ENCODE data around the gene SPRED3. TPM values are rescaled to one million over a fixed set of nuclear protein-coding genes. Genes with fewer than 3 reads are reported as not detected.
"Not testable (repeated sequence)": the region's sequence is repeated elsewhere in the genome, so short reads cannot be mapped to it uniquely, and the experiment has no call there.

SPRED3 gene, protein sequence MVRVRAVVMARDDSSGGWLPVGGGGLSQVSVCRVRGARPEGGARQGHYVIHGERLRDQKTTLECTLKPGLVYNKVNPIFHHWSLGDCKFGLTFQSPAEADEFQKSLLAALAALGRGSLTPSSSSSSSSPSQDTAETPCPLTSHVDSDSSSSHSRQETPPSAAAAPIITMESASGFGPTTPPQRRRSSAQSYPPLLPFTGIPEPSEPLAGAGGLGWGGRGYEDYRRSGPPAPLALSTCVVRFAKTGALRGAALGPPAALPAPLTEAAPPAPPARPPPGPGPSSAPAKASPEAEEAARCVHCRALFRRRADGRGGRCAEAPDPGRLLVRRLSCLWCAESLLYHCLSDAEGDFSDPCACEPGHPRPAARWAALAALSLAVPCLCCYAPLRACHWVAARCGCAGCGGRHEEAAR
- total RNA-seq (2021) (5.2 to 7.3 TPM (median 7.2 TPM) in 3 replicates), Bru-seq, nascent RNA (percentile 62 among the genes with signal in this experiment)
- long read RNA-seq, experiment 1, partial matches to known transcripts = 0 of 4 reads
- long read RNA-seq, experiment 1, other reads (novel, unspliced or antisense) = 4 of 4 reads
- long read RNA-seq, experiment 2, partial matches to known transcripts = 1 of 4 reads
- long read RNA-seq, experiment 2, other reads (novel, unspliced or antisense) = 3 of 4 reads
- long read RNA-seq, experiment 3 = 0 reads

GRCh38 chr19:38388349-38389100, at the start of gene SPRED3:
TSS of gene SPRED3 (plus strand) at chr19:38388697. CDS start at chr19:38390303, 1,606 bp downstream.
- POLR2A ChIA-PET = interaction anchor here (0.8 to 2.3 kb wide), 14 partner anchors 14 to 482 kb away, joined by 3 to 27 read pairs (median 4); partner anchors contain the start of genes ACTN4, FAM98C, PSMD8 and SIPA1L3
- DNase-seq (ENCODE audit: low spot score) = peak; percentile 73
- peak; percentile 0; the same call in 1 of the 2 replicates for ATAC-seq
- Mint-ChIP-seq H3K4me1 (peaks cover 28% of the 10 kb centered on the region), H3K36me3 (peaks cover 23% of the 10 kb centered on the region), H3K9me3 (no peaks in the 10 kb centered on the region), H3K27me3 (ENCODE audit: low read depth) (peaks cover 3% of the 10 kb centered on the region; the same call in 1 of the 2 replicates), H3K27ac (peak within 1 kb of the TSS; percentile 97), H3K4me3 (peak within 1 kb of the TSS; percentile 85)
- TF ChIP-seq TP53 (CRISPR knock-in tag; IDR thresholded peaks at IDR 0.05) (0 out of 2 replicates have a peak, but pooled peaks have one; percentile 39), ERG (CRISPR knock-in tag; IDR thresholded peaks at IDR 0.05) (no peak), SP1 (CRISPR knock-in tag; conservative IDR thresholded peaks at IDR 0.05) (0 out of 2 replicates have a peak, but pooled peaks have one; percentile 47), MYBL2 (CRISPR knock-in tag; IDR thresholded peaks at IDR 0.05) (0 out of 2 replicates have a peak, but pooled peaks have one; percentile 40), ZNF317 (CRISPR knock-in tag; IDR thresholded peaks at IDR 0.05; ENCODE audit: borderline replicate concordance, low read depth) (0 out of 2 replicates have a peak, but pooled peaks have one; percentile 5), ZNF219 (CRISPR knock-in tag; IDR thresholded peaks at IDR 0.05; ENCODE audit: borderline replicate concordance) (no peak), SOX15 (CRISPR knock-in tag; IDR thresholded peaks at IDR 0.05) (no peak)
- TF ChIP-seq, protein P1, sequence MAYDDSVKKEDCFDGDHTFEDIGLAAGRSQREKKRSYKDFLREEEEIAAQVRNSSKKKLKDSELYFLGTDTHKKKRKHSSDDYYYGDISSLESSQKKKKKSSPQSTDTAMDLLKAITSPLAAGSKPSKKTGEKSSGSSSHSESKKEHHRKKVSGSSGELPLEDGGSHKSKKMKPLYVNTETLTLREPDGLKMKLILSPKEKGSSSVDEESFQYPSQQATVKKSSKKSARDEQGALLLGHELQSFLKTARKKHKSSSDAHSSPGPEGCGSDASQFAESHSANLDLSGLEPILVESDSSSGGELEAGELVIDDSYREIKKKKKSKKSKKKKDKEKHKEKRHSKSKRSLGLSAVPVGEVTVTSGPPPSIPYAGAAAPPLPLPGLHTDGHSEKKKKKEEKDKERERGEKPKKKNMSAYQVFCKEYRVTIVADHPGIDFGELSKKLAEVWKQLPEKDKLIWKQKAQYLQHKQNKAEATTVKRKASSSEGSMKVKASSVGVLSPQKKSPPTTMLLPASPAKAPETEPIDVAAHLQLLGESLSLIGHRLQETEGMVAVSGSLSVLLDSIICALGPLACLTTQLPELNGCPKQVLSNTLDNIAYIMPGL (CRISPR knock-in tag; IDR thresholded peaks at IDR 0.05) = peak; percentile 45; the same call in 1 of the 2 replicates
- CTCF ChIA-PET = interaction anchor here (0.7 to 5.4 kb wide), 23 partner anchors 14 to 486 kb away, joined by 3 to 110 read pairs (median 5); partner anchors contain the start of genes CATSPERG, FAM98C, KCNK6 and PPP1R14A

GRCh38 chr19:38339011-38339410, 49.5 kb upstream of the SPRED3 start:
- not testable (repeated sequence) for H3K27me3 Mint-ChIP-seq (ENCODE audit: low read depth); ATAC-seq; H3K9me3 Mint-ChIP-seq; H3K36me3 Mint-ChIP-seq; DNase-seq (ENCODE audit: low spot score)
- ChIA-PET CTCF (interaction anchor here (1.1 to 1.4 kb wide), 2 partner anchors 49 to 64 kb away, joined by 5 to 6 read pairs; partner anchors contain the start of genes FAM98C and GGN), POLR2A (interaction anchor here (1.1 kb wide), 1 partner anchor 23 kb away, joined by 3 read pairs; no protein-coding TSS in a partner anchor)
- Mint-ChIP-seq H3K4me1 (peaks cover 14% of the 10 kb centered on the region), H3K4me3 (peak overlapping the region; percentile 39), H3K27ac (peak overlapping the region; percentile 76)

DNA sequence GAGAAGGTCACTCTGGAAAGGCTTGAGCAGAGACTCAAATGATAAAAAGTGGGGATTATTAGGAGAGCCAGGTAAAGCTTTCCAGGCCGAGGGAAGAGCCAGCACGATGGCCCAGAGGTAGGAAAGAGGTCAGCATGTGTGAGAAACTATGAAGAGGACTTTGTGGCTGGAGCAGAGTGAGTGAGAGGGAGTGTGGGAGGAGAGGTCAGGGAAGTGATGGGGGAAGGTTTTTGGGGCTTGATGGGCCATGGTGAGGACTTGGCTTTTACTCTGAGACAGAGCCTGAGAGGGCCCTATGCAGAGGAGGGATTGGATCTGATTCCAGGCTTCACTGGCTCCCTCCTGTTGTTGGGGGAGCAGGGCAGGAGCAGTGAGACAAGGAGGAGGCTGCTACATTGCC, 47.6 kb upstream of the SPRED3 start:
- ChIA-PET POLR2A (no interaction called here), CTCF (no interaction called here)
- no peak for DNase-seq (ENCODE audit: low spot score)
- H3K4me3 Mint-ChIP-seq = no peak overlapping the region
- no peaks in the 10 kb centered on the region for H3K9me3 Mint-ChIP-seq
- no peak for ATAC-seq
- H3K27me3 Mint-ChIP-seq (ENCODE audit: low read depth) = peaks cover 3% of the 10 kb centered on the region; the same call in 1 of the 2 replicates
- peaks cover 14% of the 10 kb centered on the region for H3K4me1 Mint-ChIP-seq
- TF ChIP-seq GTF2I (CRISPR knock-in tag; conservative IDR thresholded peaks at IDR 0.05) = no peak
- no peak for TF ChIP-seq RELA (CRISPR knock-in tag; IDR thresholded peaks at IDR 0.05; ENCODE audit: borderline replicate concordance)
- TF ChIP-seq ZNF121 (CRISPR knock-in tag; IDR thresholded peaks at IDR 0.05) = no peak
- TF ChIP-seq MLX (CRISPR knock-in tag; IDR thresholded peaks at IDR 0.05) = no peak
- TF ChIP-seq TCF7 (CRISPR knock-in tag; IDR thresholded peaks at IDR 0.05; ENCODE audit: low read depth) = no peak
- TF ChIP-seq, protein P2, sequence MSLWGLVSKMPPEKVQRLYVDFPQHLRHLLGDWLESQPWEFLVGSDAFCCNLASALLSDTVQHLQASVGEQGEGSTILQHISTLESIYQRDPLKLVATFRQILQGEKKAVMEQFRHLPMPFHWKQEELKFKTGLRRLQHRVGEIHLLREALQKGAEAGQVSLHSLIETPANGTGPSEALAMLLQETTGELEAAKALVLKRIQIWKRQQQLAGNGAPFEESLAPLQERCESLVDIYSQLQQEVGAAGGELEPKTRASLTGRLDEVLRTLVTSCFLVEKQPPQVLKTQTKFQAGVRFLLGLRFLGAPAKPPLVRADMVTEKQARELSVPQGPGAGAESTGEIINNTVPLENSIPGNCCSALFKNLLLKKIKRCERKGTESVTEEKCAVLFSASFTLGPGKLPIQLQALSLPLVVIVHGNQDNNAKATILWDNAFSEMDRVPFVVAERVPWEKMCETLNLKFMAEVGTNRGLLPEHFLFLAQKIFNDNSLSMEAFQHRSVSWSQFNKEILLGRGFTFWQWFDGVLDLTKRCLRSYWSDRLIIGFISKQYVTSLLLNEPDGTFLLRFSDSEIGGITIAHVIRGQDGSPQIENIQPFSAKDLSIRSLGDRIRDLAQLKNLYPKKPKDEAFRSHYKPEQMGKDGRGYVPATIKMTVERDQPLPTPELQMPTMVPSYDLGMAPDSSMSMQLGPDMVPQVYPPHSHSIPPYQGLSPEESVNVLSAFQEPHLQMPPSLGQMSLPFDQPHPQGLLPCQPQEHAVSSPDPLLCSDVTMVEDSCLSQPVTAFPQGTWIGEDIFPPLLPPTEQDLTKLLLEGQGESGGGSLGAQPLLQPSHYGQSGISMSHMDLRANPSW (CRISPR knock-in tag; conservative IDR thresholded peaks at IDR 0.05; ENCODE audit: low read depth) = no peak
- TF ChIP-seq RORB (CRISPR knock-in tag; IDR thresholded peaks at IDR 0.05) = no peak
- TF ChIP-seq SMAD3 (CRISPR knock-in tag; IDR thresholded peaks at IDR 0.05; ENCODE audit: borderline replicate concordance) = no peak
- TF ChIP-seq ZNF423 (CRISPR knock-in tag; IDR thresholded peaks at IDR 0.05) = no peak
- peak overlapping the region; percentile 9 for H3K27ac Mint-ChIP-seq
- peaks cover 2% of the 10 kb centered on the region; the same call in 1 of the 2 replicates for H3K36me3 Mint-ChIP-seq

Measured in WTC11 (cell line).